GM19463 (cell line): ENCODE data around the gene ORC6.

ENCODE experiments used
- ATAC-seq: cut with Tn5 transposase; IDR thresholded peaks from one replicate; pipeline ENCODE4 v1.9.1; 2021; ENCODE audit warnings: mild to moderate bottlenecking, moderate library complexity; ENCODE audit not compliant: unreplicated experiment

The ORC6 gene

DNA sequence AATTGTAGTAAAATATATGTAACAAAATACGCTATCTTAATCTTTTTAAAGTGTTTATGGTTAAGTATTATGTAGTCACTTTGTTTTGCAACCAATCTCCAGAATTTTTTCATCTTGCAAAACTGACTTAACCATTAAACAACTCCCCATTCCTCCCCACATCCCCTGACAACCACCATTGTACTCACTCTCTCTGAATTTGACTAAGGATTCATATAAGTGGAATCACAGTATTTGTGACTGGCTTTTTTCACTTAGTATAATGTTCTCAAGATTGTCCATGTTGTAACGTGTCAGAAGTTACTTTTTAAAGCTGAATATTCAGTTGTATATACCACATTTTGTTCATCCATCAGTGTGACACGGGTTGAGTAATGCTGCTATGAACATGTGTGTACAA is 10.6 kb downstream of the ORC6 start:
- no peak for ATAC-seq

DNA sequence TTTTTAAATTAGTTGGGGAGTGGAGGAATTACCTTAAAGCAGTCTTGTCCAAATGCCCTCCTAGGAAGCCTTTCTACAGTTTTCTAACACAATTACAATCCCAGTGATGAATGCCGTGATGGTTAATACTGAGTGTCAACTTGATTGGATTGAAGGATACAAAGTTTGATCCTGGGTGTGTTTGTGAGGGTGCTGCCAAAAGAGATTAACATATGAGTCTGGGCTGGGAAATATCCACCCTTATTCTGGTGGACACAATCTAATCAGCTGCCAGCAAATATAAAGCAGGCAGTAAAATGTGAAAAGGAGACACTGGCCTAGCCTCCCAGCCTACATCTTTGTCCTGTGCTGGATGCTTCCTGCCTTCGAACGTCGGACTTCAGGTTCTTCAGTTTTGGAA is 12.2 kb downstream of the ORC6 start:
- no peak for ATAC-seq

DNA sequence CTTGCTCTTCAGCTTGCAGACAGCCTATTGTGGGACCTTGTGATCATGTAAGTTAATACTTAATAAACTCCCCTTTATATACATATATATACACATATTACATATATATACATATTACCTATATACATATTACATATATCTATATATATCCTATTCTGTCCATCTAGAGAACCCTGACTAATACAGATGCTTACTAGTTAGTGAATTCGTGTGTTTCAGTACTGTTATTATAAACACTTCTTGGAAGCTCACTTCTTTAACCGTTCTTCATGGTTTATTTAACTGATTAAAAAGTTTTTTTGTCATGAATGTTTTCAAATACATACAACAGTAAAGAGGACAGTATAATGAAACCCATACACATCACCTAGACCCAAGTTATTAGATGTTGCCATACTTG is 12.6 kb downstream of the ORC6 start:
- no peak for ATAC-seq

DNA sequence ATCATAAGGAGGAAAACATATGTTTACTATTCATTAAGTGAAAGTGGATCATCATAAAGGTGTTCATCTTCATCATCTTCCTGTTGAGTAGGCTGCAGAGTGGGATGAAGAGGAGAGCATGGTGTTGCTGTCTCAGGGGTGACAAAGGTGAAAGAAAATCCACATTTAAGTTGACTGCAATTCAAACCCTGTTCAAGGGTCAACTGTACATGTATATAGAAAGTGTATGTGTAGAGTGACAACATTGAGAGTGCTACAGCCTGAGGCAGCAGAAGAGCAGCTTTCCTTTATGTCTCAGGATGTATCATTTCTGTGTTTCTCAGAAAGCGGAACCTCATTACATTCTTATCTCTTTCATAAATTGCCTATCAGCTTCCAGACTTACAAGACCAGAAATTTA is 17.2 kb downstream of the ORC6 start:
- no peak for ATAC-seq

GRCh38 chr16:46709469-46710005 is 20.1 kb downstream of the ORC6 start:
- no peak for ATAC-seq

GRCh38 chr16:46711106-46712058 is 21.9 kb downstream of the ORC6 start:
- no peak for ATAC-seq

DNA sequence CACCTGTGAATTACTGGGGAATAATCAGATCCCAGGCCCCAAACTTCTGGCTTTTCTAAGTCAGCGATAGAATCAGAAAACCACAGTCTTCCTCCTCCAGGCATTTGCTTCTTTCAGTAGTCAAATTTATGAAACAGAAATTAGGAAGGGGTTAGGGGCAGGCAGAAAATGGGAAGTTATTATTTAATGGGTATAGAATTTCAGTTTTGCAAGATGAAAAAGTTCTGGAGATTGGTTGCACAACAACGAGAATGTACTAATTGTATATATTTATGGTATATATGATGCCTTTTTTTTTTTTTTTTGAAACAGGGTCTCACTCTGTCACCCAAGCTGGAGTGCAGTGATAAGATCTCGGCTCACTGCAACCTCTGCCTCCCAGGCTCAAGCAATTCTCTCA is 23.5 kb downstream of the ORC6 start:
- no peak for ATAC-seq

GRCh38 chr16:46713634-46714033 is 24.2 kb downstream of the ORC6 start:
- no peak for ATAC-seq

GRCh38 chr16:46714797-46715591 is 25.5 kb downstream of the ORC6 start:
- no peak for ATAC-seq

DNA sequence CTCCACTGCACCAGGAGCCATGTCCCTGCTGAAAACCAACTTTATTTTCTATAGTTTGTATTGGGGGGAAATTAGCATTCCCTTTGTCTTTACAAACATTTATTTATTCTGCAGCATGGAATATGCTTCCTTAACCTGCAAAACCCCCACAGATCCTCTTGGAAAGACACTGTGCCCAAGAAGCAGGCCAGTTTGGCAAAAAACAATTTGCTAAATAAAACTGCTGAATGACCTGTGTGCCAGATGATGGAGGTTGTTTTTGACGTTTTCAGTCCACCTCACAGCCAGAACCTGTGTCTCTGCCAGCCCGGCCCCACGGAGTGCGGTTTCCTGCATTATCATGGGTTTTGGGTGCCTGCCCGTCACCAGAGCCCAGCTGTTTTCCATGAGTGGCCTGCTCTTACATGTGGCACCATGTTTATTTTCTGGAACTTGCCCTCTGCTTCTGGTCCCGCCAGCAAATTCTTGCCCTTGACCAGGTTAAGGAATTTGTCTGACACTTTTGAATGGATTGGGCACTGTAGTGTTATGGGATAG is 26.4 kb downstream of the ORC6 start:
- no peak for ATAC-seq

- ATAC-seq: no peak
Observed at GRCh38 chr16:46717692-46718091, 28.2 kb downstream of the ORC6 start.

DNA sequence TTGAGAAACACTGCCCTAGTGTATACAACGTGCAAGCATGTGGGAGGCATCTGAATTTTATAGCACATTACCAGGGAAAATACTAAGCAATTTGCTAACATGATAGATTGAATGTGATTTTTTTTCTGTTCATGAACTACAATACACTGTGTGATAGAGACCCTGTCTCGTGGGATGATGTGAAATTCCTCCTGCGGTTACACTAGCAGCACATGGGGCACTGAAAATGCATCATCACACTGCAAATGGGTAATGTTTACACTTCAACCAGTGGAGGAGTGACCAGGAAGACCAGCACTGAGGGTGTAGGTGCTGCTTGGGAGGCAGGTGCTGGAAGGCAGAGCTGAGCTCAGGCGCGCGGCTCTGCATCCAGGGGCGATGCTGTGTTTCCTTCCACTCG is 28.8 kb downstream of the ORC6 start:
- no peak for ATAC-seq

- no peak for ATAC-seq
Observed at GRCh38 chr16:46719528-46719927, 30.1 kb downstream of the ORC6 start.

DNA sequence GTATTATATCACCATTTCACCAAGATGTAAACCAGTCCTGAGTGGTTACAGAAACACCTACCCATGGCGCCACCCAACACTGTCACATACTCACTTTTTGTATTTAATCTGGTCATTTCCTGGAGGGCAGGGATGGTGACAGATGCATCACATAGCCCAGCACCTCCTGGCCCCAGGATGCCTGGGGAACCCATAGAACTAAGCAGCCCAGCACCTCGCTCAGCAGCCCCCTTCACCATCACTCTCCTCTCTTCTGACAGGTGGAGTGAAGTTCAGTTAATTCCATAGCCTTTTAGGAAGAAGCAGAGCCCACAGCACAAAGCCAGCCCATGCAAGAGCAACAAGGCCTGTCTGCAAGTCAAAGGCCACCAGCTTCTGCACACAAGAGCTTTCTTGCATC is 31.2 kb downstream of the ORC6 start:
- no peak for ATAC-seq

DNA sequence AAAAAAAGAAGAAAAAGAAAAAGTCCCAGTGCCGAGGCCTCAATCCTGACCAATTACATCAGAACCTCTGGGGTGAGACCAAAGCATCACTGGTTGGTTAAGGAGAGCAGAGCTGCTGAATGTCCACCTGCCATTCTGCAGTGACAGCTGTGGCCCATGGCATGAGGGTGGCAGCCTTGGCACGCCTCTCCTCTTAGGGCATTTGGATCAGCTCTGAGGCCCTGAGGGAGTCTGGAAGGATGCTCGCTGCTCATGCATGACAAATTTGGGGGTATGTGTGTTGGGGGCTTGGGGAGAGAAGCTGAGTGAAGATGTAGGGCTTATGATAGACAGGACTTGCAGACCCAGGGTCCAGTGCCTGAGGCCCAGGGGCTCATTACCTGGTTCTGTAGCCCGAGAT is 32.4 kb downstream of the ORC6 start:
- no peak for ATAC-seq

DNA sequence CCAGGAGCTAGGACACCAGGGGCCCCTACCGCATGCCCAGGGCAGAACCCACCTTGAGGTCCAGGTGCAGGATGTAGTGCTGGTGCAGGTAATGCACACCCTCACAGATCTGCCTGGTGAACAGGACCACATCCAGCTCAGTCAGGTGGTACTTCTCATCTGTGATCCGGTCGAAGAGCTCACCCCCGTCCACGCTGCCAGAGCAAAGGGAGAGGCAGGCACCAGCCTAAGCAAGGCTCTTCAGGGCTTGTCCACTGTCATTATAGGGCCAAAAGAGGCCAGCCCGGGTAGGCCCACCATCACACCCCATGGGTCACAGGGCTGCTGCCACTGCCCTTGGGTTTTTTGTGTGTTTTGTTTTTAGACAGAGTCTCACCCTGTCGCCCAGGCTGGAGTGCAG is 37.7 kb downstream of the ORC6 start:
- ATAC-seq: no peak

DNA sequence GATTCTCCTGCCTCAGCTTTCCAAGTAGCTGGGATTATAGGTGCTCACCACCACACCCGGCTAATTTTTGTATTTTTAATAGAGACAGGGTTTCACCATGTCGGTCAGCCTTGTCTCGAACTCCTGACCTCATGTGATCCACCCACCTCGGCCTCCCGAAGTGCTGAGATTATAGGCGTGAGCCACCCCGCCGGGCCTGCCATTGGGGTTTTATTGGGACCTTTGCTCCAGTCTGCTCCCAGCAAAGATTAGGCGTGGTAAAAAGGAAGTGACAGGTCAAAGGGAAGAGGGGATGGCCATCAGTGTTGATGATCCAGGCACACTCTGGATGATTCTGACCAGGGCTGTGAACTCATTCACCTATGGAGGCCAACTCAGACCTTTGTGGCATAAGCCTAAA is 38.2 kb downstream of the ORC6 start:
- no peak for ATAC-seq

DNA sequence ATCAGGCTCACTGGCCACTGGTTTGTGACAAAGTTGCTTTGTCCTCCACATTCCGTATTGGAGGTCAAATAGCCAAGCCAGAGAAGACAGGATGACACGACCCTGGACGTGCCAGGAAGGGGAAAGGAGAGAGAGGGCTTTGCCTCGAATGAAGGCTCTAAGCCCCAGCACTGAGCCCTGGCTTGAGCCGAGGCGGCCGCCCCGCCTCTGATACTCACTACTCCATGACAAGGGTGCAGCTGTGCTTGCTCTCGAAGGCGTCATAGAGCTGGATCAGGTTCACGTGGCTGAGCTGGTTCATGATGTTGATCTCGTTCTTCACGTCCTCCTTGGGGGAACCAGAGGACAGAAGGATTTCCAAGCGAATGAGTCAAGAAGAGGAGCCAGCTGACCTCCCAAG is 39.3 kb downstream of the ORC6 start:
- no peak for ATAC-seq

GRCh38 chr16:46729326-46729995 is 40.0 kb downstream of the ORC6 start:
- no peak for ATAC-seq

DNA sequence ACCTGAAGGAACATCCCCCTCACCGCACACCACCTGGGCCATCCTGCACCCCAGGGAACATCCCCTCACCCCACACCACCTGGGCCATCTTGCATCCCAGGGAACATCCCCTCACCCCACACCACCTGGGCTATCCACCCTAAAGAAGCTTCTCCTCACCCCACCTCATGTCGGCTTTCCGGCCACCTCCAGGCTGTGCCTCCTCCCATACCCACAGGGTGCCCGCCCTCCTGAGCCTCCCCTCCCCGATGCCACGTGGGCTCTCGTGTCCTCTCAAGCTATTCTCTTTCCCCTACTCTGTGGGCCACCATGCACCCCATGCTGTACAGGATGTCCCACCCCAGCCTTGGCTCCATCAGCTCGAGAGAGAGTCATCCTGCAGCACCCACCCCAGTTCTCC is 40.7 kb downstream of the ORC6 start:
- ATAC-seq: no peak
